ENCODE measurements around the gene SCYGR3. TPM values are rescaled to one million over a fixed set of nuclear protein-coding genes. Genes with fewer than 3 reads are reported as not detected.
"Not testable (repeated sequence)": the region's sequence is repeated elsewhere in the genome, so short reads cannot be mapped to it uniquely, and the experiment has no call there.

SCYGR3 gene
- total RNA-seq, 1 donor from 2014 or later: not detected

DNA sequence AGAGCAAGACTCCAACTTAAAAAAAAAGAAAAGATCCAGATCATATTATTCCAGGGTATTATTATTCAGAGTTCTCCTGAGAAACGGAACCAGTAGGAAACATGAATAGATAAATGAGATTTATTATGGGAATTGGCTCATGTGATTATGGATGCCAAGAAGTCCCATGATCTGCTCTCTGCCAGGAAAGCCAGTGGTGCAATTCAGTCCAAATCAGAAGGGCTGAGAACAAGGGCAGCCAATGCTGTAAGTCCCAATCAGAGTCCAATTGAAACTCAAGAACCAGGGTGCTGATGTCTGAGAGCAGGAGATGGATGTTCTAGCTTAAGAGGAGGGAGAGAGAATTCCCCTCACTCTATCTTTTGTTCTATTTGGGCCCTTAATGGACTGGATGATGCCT, 8.2 kb downstream of the SCYGR3 start:
- no peak for DNase-seq (ENCODE audit: extremely low spot score, unreplicated experiment)
- Mint-ChIP-seq H3K27me3 (no peaks in the 10 kb centered on the region), H3K9me3 (no peaks in the 10 kb centered on the region), H3K4me1 (ENCODE audit: unreplicated experiment) (no peaks in the 10 kb centered on the region), H3K4me3 (no peak overlapping the region), H3K36me3 (no peaks in the 10 kb centered on the region), H3K27ac (no peak overlapping the region)
- TF ChIP-seq, protein P1, sequence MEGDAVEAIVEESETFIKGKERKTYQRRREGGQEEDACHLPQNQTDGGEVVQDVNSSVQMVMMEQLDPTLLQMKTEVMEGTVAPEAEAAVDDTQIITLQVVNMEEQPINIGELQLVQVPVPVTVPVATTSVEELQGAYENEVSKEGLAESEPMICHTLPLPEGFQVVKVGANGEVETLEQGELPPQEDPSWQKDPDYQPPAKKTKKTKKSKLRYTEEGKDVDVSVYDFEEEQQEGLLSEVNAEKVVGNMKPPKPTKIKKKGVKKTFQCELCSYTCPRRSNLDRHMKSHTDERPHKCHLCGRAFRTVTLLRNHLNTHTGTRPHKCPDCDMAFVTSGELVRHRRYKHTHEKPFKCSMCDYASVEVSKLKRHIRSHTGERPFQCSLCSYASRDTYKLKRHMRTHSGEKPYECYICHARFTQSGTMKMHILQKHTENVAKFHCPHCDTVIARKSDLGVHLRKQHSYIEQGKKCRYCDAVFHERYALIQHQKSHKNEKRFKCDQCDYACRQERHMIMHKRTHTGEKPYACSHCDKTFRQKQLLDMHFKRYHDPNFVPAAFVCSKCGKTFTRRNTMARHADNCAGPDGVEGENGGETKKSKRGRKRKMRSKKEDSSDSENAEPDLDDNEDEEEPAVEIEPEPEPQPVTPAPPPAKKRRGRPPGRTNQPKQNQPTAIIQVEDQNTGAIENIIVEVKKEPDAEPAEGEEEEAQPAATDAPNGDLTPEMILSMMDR (conservative IDR thresholded peaks at IDR 0.05): no peak

DNA sequence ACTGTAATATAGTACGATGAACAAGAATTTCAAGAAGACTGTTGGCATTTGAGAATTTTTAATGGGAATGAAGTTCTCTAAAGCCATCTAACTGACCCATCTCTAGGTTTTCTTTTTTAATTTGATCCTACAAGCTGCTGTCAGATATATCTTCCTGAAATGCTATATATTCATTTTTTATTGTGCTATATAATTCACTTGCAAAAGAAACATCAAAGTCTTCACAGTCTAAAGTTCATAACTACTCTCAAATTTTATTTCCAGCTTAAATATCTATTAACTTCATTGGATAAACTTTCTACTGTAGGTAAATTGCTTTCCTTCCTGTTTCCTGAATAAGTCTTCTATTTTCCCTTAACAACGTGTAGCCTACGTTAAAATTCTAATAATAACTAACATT, 12.3 kb downstream of the SCYGR3 start:
- Mint-ChIP-seq H3K27me3 (no peaks in the 10 kb centered on the region), H3K9me3 (no peaks in the 10 kb centered on the region), H3K4me1 (ENCODE audit: unreplicated experiment) (no peaks in the 10 kb centered on the region), H3K36me3 (no peaks in the 10 kb centered on the region), H3K27ac (no peak overlapping the region), H3K4me3 (no peak overlapping the region)
- TF ChIP-seq, protein P1 (conservative IDR thresholded peaks at IDR 0.05): no peak
- DNase-seq (ENCODE audit: extremely low spot score, unreplicated experiment): no peak

DNA sequence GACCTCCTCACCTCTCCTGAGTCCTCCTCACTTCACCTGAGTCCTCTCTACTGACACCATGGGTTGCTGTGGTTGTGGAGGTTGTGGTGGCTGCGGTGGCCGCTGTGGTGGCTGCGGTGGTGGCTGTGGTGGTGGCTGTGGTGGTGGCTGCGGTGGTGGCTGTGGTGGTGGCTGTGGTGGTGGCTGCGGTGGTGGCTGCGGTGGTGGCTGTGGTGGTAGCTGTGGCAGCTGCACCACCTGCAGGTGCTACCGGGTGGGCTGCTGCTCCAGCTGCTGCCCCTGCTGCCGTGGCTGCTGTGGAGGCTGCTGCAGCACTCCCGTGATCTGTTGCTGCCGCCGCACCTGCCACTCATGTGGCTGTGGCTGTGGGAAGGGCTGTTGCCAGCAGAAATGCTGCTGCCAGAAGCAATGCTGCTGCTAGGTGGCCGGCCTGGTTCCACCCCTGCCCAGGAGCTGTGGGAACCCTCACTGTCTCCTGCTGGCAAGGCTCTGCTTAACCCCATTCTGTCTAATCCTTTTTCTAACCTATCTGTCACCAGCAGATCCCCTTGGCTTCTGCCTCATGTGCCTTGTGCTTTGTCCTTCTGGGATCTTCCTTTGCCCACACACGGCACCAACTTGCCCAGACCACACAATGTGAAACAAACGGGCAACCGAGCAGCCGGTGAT, 15.7 kb downstream of the SCYGR3 start, which contains the start of gene SCYGR2:
SCYGR2 (plus strand) TSS at position 59 of the 669 bp plus-strand sequence; CDS start at position 59, 0 bp downstream.
- not testable (repeated sequence) for H3K27me3 Mint-ChIP-seq; H3K9me3 Mint-ChIP-seq; H3K27ac Mint-ChIP-seq; H3K36me3 Mint-ChIP-seq; H3K4me1 Mint-ChIP-seq (ENCODE audit: unreplicated experiment); H3K4me3 Mint-ChIP-seq; DNase-seq (ENCODE audit: extremely low spot score, unreplicated experiment)

DNA sequence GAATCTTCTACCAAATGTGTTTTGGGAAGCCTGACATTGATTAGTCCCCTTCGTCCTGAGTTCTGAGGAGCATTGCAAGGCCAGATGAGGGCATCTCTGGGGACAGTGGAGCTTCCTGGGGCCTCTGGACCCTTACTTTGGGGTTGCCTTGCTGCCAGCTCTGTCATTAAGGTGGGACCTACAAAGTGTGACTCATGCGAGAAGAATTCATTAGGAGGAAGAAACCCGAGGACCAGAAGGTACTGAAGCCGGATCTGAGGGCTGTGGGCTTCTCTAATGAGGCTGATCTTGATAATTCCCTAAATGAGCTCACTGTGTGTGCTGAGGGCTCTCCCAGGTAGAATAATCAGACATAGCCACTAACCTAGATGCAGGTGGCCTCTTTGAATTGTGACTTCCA, 16.6 kb downstream of the SCYGR3 start:
- Mint-ChIP-seq H3K9me3 (no peaks in the 10 kb centered on the region), H3K4me1 (ENCODE audit: unreplicated experiment) (no peaks in the 10 kb centered on the region), H3K36me3 (no peaks in the 10 kb centered on the region), H3K27ac (no peak overlapping the region), H3K4me3 (no peak overlapping the region), H3K27me3 (peaks cover 6% of the 10 kb centered on the region)
- TF ChIP-seq, protein P1 (conservative IDR thresholded peaks at IDR 0.05): no peak
- no peak for DNase-seq (ENCODE audit: extremely low spot score, unreplicated experiment)

DNA sequence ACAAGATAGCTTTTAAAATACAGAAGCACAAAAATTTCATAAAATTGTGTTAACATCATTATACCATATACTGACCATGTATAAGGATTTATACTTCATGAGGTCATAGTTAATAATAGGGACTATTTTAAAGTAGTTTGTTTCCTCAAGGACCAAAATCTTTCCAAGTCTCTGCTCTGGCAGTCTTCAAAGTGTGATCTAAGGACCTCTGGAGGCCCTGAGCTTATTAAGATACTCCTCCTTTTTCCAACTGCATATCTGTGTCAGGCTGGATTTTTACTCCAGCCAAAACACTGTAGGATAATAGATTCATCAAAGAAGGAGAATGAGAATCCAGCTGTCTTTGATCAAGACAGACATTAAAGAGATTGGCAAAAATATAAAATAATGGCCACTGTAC, 17.6 kb downstream of the SCYGR3 start:
- Mint-ChIP-seq H3K9me3 (no peaks in the 10 kb centered on the region), H3K36me3 (no peaks in the 10 kb centered on the region), H3K4me1 (ENCODE audit: unreplicated experiment) (no peaks in the 10 kb centered on the region), H3K27ac (no peak overlapping the region), H3K27me3 (peaks cover 6% of the 10 kb centered on the region), H3K4me3 (no peak overlapping the region)
- no peak for DNase-seq (ENCODE audit: extremely low spot score, unreplicated experiment)
- TF ChIP-seq, protein P1 (conservative IDR thresholded peaks at IDR 0.05): no peak

DNA sequence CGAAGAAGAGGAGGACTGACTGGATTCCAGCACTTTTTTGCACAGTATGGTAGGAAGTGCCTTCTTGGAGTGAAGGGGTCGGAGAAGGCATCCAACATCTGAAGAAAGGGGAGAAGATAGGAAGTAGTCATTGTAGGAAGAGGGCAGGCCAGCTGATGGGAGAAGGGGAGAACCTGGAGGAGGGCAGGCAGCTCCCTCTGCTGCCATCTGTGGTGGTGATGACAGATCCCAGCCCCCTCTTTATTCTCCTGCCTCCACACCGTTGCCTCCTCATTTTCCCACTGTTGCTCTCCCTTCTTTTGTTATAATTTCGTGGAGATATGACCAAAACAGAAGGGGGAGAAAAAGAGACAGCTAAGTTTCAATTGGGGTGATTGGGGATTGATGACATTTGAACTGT, 18.8 kb downstream of the SCYGR3 start:
- no peaks in the 10 kb centered on the region for H3K9me3 Mint-ChIP-seq
- peaks cover 6% of the 10 kb centered on the region for H3K27me3 Mint-ChIP-seq
- TF ChIP-seq, protein P1 (conservative IDR thresholded peaks at IDR 0.05): no peak
- no peaks in the 10 kb centered on the region for H3K4me1 Mint-ChIP-seq (ENCODE audit: unreplicated experiment)
- H3K27ac Mint-ChIP-seq: no peak overlapping the region
- no peaks in the 10 kb centered on the region for H3K36me3 Mint-ChIP-seq
- H3K4me3 Mint-ChIP-seq: no peak overlapping the region
- DNase-seq (ENCODE audit: extremely low spot score, unreplicated experiment): no peak

Measured in type B pancreatic cell (in vitro differentiated cells).